ENCODE measurements around the gene FANCG.
A peak's percentile ranks its signal among the peaks of the same experiment; 100 is the strongest.

FANCG gene

GRCh38 chr9:35072461-35073278, 7.1 kb downstream of the FANCG start, which contains the start of gene VCP:
TSS of gene VCP (minus strand) at chr9:35072625. CDS start at chr9:35072353, 272 bp downstream.
- peak; percentile 98 to 99 for DNase-seq
- peak within 1 kb of the TSS; percentile 98 for H3K14ac ChIP-seq (ENCODE audit: low read length)
- no peaks in the 10 kb centered on the region for H3K27me3 ChIP-seq (ENCODE audit: insufficient read depth, low read length)
- H2BK12ac ChIP-seq (ENCODE audit: low read length) = peak within 1 kb of the TSS; percentile 89
- WGBS (ENCODE audit: extremely low coverage, insufficient coverage, insufficient read length) = no CpG with 5 or more reads among the region's 54 CpGs
- peak within 1 kb of the TSS; percentile 98 for H3K9ac ChIP-seq (ENCODE audit: low read length)
- H3K9me3 ChIP-seq (ENCODE audit: insufficient read depth, low read depth, low read length) = no peaks in the 10 kb centered on the region
- peak within 1 kb of the TSS; percentile 100 for H3K27ac ChIP-seq (ENCODE audit: low read depth, low read length)
- peaks cover 32% of the 10 kb centered on the region for H3K79me2 ChIP-seq (ENCODE audit: control insufficient read depth, insufficient read depth, low read length, poor library complexity)
- H4K91ac ChIP-seq (ENCODE audit: low read depth, low read length) = peak within 1 kb of the TSS; percentile 92
- H3K36me3 ChIP-seq (ENCODE audit: control insufficient read depth in 1 of 2, insufficient read depth in 2 of 2, low read length in 2 of 2) = peaks cover 31 to 50% of the 10 kb centered on the region in 2 experiments
- H4K12ac ChIP-seq (ENCODE audit: low read depth, low read length) = peak within 1 kb of the TSS; percentile 93
- peak within 1 kb of the TSS; percentile 96 for H2BK120ac ChIP-seq (ENCODE audit: insufficient read depth, low read length, poor library complexity)
- peak within 1 kb of the TSS; percentile 93 for H3K18ac ChIP-seq (ENCODE audit: low read length)
- peak within 1 kb of the TSS; percentile 99 for H3K4me3 ChIP-seq (ENCODE audit: low read depth, low read length)
- peak within 1 kb of the TSS; percentile 96 for H2BK5ac ChIP-seq (ENCODE audit: low read depth, low read length, poor library complexity)
- peaks cover 11 to 14% of the 10 kb centered on the region in 2 experiments for H3K4me1 ChIP-seq (ENCODE audit: control insufficient read depth in 1 of 2, insufficient read depth in 2 of 2, low read length in 2 of 2)
- peak within 1 kb of the TSS; percentile 92 for H2AK5ac ChIP-seq (ENCODE audit: low read length)
- no peak within 1 kb of the TSS for H3K23ac ChIP-seq (ENCODE audit: low read length)
- peak within 1 kb of the TSS; percentile 71 for H3K4ac ChIP-seq (ENCODE audit: low read depth, low read length)
- H2AFZ ChIP-seq (ENCODE audit: insufficient read depth, low read length, poor library complexity) = peak within 1 kb of the TSS; percentile 66
- peak within 1 kb of the TSS; percentile 94 for H4K8ac ChIP-seq (ENCODE audit: low read depth, low read length)
- peak within 1 kb of the TSS; percentile 88 for H3K4me2 ChIP-seq (ENCODE audit: low read length)
- H3K79me1 ChIP-seq (ENCODE audit: low read length) = peaks cover 12% of the 10 kb centered on the region

GRCh38 chr9:35071814-35072460, 7.8 kb downstream of the FANCG start:
- peaks cover 32% of the 10 kb centered on the region for H3K79me2 ChIP-seq (ENCODE audit: control insufficient read depth, insufficient read depth, low read length, poor library complexity)
- peak overlapping the region; percentile 92 for H2AK5ac ChIP-seq (ENCODE audit: low read length)
- peak overlapping the region; percentile 61 for H2AFZ ChIP-seq (ENCODE audit: insufficient read depth, low read length, poor library complexity)
- no CpG with 5 or more reads among the region's 79 CpGs for WGBS (ENCODE audit: extremely low coverage, insufficient coverage, insufficient read length)
- peak overlapping the region; percentile 93 for H4K12ac ChIP-seq (ENCODE audit: low read depth, low read length)
- peaks cover 31 to 55% of the 10 kb centered on the region in 2 experiments for H3K36me3 ChIP-seq (ENCODE audit: control insufficient read depth in 1 of 2, insufficient read depth in 2 of 2, low read length in 2 of 2)
- H3K23ac ChIP-seq (ENCODE audit: low read length) = no peak overlapping the region
- peak overlapping the region; percentile 92 for H4K91ac ChIP-seq (ENCODE audit: low read depth, low read length)
- peak overlapping the region; percentile 71 for H3K4ac ChIP-seq (ENCODE audit: low read depth, low read length)
- peak overlapping the region; percentile 92 for H4K8ac ChIP-seq (ENCODE audit: low read depth, low read length)
- H3K9me3 ChIP-seq (ENCODE audit: insufficient read depth, low read depth, low read length) = no peaks in the 10 kb centered on the region
- H3K4me2 ChIP-seq (ENCODE audit: low read length) = peak overlapping the region; percentile 88
- peak overlapping the region; percentile 99 for H3K4me3 ChIP-seq (ENCODE audit: low read depth, low read length)
- peak overlapping the region; percentile 98 for H3K14ac ChIP-seq (ENCODE audit: low read length)
- peak; percentile 79 for DNase-seq
- peak overlapping the region; percentile 93 for H3K18ac ChIP-seq (ENCODE audit: low read length)
- H3K27me3 ChIP-seq (ENCODE audit: insufficient read depth, low read length) = no peaks in the 10 kb centered on the region
- peaks cover 11 to 14% of the 10 kb centered on the region in 2 experiments for H3K4me1 ChIP-seq (ENCODE audit: control insufficient read depth in 1 of 2, insufficient read depth in 2 of 2, low read length in 2 of 2)
- H2BK5ac ChIP-seq (ENCODE audit: low read depth, low read length, poor library complexity) = peak overlapping the region; percentile 96
- peak overlapping the region; percentile 100 for H3K27ac ChIP-seq (ENCODE audit: low read depth, low read length)
- H2BK120ac ChIP-seq (ENCODE audit: insufficient read depth, low read length, poor library complexity) = peak overlapping the region; percentile 96
- peak overlapping the region; percentile 98 for H3K9ac ChIP-seq (ENCODE audit: low read length)
- peaks cover 12% of the 10 kb centered on the region for H3K79me1 ChIP-seq (ENCODE audit: low read length)
- peak overlapping the region; percentile 29 for H2BK12ac ChIP-seq (ENCODE audit: low read length)

DNA sequence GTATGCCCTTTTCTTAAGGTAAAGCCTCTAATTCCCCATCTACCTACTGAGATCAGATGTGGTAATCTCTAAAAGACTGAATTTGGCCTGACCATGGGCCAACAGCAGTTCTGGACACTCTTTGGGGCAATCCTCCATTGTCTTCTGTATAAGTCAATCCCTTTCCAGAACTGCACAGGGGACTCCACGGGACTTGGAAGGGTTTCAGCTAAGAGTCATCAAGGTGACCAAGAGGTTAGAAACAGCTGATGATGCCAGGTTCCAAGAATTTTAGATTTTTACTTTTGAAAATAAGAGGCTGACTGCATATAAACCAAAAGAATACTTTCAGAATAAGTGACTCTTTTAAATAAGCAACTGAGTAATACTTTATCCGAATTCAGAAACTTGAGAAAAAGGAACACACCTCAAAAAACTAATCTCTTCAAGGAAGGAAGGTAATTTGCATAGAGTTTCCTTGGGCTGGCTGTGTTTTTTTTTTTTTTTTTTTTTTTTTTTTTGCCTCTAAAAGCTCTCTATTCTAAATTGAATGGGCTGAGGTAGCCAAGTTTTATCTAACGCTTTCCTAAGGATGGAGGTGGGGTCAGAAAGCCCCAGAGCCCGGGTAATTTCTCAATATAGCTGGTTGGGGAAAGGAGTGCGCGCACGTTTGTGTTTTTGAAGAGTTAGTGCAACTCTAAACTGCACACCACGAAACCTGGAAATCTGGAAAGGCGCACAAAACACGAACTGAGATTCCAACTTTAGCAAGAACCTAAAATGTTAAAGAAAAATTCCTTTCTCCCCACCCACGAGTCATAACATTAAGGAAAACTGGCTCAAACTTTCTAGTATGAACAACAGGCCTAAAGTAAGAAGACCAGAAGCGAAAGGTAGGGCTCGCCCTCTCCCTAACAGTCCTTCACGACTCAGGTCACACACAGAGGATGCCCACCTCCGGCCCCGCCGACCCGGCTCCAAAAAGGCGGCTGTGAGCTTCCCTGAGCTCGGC, 8.6 kb downstream of the FANCG start:
- H3K27ac ChIP-seq (ENCODE audit: low read depth, low read length) = peak overlapping the region; percentile 100
- H4K8ac ChIP-seq (ENCODE audit: low read depth, low read length) = peak overlapping the region; percentile 92
- WGBS (ENCODE audit: extremely low coverage, insufficient coverage, insufficient read length) = no CpG with 5 or more reads among the region's 20 CpGs
- H4K91ac ChIP-seq (ENCODE audit: low read depth, low read length) = peak overlapping the region; percentile 92
- H3K4me1 ChIP-seq (ENCODE audit: control insufficient read depth in 1 of 2, insufficient read depth in 2 of 2, low read length in 2 of 2) = peaks cover 11 to 14% of the 10 kb centered on the region in 2 experiments
- H2BK12ac ChIP-seq (ENCODE audit: low read length) = no peak overlapping the region
- peak overlapping the region; percentile 59 for H2AK5ac ChIP-seq (ENCODE audit: low read length)
- H3K18ac ChIP-seq (ENCODE audit: low read length) = peak overlapping the region; percentile 71
- H3K23ac ChIP-seq (ENCODE audit: low read length) = no peak overlapping the region
- H2AFZ ChIP-seq (ENCODE audit: insufficient read depth, low read length, poor library complexity) = no peak overlapping the region
- no peaks in the 10 kb centered on the region for H3K27me3 ChIP-seq (ENCODE audit: insufficient read depth, low read length)
- H3K79me2 ChIP-seq (ENCODE audit: control insufficient read depth, insufficient read depth, low read length, poor library complexity) = peaks cover 32% of the 10 kb centered on the region
- peak overlapping the region; percentile 98 for H3K9ac ChIP-seq (ENCODE audit: low read length)
- peak overlapping the region; percentile 98 for H3K14ac ChIP-seq (ENCODE audit: low read length)
- peak overlapping the region; percentile 2 for H4K12ac ChIP-seq (ENCODE audit: low read depth, low read length)
- peak overlapping the region; percentile 96 for H2BK120ac ChIP-seq (ENCODE audit: insufficient read depth, low read length, poor library complexity)
- no peaks in the 10 kb centered on the region for H3K9me3 ChIP-seq (ENCODE audit: insufficient read depth, low read depth, low read length)
- H3K4me3 ChIP-seq (ENCODE audit: low read depth, low read length) = peak overlapping the region; percentile 99
- H3K79me1 ChIP-seq (ENCODE audit: low read length) = peaks cover 12% of the 10 kb centered on the region
- peak overlapping the region; percentile 98 for H3K4ac ChIP-seq (ENCODE audit: low read depth, low read length)
- peak overlapping the region; percentile 89 for H3K4me2 ChIP-seq (ENCODE audit: low read length)
- peaks cover 31 to 54% of the 10 kb centered on the region in 2 experiments for H3K36me3 ChIP-seq (ENCODE audit: control insufficient read depth in 1 of 2, insufficient read depth in 2 of 2, low read length in 2 of 2)
- peak overlapping the region; percentile 96 for H2BK5ac ChIP-seq (ENCODE audit: low read depth, low read length, poor library complexity)
- peak in 1 of 2 donors; percentile 39 for DNase-seq

Measured in trophoblast cell (in vitro differentiated cells and primary cell).